Measurements from ENCODE around the gene MED13L.

DNA sequence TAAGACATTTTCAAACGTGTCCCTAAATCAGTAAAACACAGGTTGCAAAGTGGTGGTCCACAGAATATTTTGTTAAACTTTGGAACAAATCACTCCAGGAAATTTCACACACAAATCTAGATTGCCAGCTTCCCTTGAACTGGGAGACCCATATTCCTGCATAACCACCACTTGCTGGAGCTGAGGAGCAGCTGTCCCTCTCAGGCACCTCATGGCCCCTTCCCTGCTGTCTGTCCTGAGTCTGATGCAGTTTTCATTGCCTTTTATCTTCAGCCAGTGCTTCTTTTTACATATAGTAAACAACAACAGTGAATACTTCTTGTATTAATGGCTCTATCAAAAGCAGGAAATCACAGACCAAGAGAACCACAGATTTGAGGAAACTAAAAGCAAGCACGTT, 289.3 kb downstream of the MED13L start:
- TF ChIP-seq POLR2AphosphoS5 (IDR thresholded peaks at IDR 0.05): no peak
- TF ChIP-seq, protein P1, sequence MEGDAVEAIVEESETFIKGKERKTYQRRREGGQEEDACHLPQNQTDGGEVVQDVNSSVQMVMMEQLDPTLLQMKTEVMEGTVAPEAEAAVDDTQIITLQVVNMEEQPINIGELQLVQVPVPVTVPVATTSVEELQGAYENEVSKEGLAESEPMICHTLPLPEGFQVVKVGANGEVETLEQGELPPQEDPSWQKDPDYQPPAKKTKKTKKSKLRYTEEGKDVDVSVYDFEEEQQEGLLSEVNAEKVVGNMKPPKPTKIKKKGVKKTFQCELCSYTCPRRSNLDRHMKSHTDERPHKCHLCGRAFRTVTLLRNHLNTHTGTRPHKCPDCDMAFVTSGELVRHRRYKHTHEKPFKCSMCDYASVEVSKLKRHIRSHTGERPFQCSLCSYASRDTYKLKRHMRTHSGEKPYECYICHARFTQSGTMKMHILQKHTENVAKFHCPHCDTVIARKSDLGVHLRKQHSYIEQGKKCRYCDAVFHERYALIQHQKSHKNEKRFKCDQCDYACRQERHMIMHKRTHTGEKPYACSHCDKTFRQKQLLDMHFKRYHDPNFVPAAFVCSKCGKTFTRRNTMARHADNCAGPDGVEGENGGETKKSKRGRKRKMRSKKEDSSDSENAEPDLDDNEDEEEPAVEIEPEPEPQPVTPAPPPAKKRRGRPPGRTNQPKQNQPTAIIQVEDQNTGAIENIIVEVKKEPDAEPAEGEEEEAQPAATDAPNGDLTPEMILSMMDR (IDR thresholded peaks at IDR 0.05): no peak
